ENCODE data around the gene TUBA1C.
"Not testable (repeated sequence)": the region's sequence is repeated elsewhere in the genome, so short reads cannot be mapped to it uniquely, and the experiment has no call there.

TUBA1C gene

DNA sequence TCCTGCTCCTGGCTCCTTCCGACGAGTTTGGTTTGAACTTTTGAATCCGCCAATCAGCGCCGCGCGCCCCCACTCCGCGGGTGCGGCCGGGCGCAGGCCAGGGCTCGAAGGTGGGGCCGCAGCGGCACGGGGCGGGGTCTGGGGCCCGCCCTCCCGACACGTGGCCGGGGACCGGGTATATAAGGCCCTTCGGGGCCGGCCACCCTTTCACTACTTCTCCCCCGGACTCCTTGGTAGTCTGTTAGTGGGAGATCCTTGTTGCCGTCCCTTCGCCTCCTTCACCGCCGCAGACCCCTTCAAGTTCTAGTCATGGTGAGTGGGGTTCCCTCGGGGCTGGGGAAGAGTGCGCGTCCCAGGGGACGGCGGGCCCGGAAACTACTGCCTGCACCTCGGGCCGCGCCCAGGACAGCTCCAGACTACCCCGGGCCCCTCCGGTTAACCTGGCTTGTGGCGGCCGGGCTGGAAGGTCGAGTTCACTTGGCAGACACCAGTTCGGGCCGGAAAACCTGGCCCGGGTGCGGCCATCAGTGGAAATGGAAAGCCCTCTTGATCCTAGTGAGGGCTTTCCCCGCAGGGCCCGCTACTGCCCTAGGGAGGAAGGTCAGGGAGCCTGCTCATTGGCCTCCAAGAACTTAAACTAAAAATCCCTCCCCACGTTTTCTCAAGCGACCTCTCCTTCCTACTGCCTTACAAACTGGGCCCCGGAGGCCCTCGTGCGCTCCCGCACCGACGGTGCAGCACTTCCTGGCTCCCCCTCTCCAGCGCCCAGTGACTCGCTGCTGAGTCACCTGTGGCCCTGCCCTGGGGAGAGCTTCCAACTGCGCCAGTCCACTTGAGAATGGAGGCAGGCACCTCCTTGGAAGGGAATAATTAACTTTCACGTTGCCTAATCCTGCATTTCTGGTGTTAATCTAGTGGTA, at the start of gene TUBA1C:
TUBA1C (plus strand) TSS at position 210 of the 920 bp plus-strand sequence; CDS start at position 310, 100 bp downstream.
- DNase-seq: peak; percentile 90 to 92

GRCh38 chr12:49219417-49220026, 45.4 kb upstream of the TUBA1C start:
- no peak for DNase-seq

DNA sequence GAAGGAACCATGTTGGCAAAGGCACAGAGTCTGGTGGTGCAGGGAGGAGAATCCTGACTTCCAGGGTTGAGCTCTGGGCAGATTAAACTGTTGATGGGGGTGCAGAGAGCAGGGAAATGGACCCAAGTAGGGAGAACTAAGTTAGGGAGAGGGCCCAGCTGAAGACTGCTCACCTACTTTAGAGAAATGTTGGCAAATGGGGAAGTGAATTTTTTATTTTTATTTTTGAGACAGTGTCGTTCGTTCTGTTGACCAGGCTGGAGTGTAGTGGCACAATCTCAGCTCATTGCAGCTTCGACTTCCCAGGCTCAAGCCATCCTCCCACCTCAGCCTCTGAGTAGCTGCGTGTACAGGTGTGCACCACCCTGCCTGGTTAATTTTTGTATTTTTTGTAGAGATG, 43.9 kb upstream of the TUBA1C start:
- DNase-seq: no peak

DNA sequence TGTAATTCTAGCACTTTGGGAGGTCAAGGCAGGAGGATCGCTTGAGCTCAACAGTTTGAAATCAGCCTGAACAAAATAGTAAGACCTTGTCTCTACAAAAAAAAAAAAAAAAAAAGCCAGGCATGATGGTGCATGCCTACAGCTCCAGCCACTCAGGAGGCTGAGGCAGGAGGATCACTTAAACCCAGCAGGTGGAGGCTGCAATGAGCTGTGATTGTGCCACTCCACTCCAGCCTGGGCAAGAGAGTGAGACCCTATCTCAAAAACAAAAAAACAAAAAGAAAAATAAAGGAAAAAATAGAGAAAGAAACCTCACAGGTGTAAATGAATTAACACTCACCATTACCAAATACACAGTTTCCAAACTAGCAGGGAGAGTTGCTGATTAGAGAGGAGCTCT, 41.8 kb upstream of the TUBA1C start:
- DNase-seq: no peak

DNA sequence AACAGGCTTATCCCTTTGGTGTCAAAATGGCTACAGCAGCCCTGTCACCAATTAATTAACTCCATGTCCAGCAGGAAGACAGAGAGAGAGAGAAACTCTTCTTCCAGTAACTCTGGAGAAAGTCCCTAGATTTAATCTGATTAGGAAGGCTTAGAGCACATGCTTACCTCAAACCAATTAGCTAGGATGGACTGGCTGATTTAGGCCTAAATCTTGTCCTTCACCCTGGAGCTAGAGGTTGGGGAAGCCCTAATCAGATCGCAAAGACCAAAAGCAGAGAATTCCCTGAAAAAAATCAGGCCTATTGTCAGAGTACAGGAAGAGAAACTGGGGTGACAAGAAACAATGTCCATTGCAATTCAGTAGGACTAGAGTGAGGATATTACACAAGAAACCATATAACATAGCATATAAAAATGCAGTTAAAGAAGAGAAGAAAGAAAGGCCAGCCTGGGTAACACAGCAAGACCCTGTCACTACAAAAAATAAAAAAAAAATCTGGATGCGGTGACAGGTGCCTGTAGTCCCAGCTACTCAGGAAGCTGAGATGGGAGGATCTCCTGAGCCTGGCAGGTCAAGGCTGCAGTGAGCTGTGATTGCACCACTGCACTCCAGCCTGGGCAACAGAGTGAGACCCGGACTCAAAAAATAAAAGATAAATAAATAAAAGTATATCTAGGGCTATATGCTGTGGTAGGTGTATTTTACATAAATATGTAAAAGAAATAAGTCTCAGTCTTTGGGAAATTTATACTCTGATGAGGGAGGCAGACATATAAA, 41.1 kb upstream of the TUBA1C start:
- no peak for DNase-seq

DNA sequence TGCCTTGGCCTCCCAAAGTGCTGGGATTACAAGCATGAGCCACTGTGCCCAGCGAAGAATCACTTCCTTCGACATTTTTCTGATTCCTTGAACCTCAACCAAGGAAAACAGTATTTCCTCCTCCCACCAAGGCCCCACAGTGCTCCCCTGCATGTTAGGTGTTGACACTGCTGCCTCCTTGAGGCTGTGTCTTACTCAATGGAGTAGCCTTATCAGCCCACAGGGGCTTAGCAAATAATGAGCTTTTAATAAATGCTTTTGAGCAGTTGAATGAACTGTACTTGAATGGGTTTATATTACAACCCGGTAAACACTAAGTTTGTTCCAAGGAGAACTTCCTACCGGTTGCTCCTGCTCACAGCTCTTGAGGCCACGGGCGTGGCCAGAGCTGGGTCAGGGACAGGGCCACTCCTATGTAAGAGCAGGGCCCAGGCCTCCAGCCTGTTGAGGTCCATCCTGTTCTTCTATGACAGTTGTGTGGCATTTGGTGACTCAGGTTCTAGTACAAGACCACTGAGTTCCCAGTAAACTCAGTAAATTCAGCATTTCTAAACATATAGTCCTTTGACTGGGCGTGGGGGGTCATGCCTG, 39.2 kb upstream of the TUBA1C start:
- DNase-seq: peak in 1 of 2 experiments; percentile 4

GRCh38 chr12:49227713-49228112, 37.2 kb upstream of the TUBA1C start:
- no peak for DNase-seq

GRCh38 chr12:49228653-49229052, 36.2 kb upstream of the TUBA1C start:
- DNase-seq: no peak

- DNase-seq: no peak
Measured at GRCh38 chr12:49230176-49230804, 34.6 kb upstream of the TUBA1C start.

GRCh38 chr12:49230805-49231194, 34.1 kb upstream of the TUBA1C start:
- peak; percentile 73 to 80 for DNase-seq

GRCh38 chr12:49231878-49232655, 32.8 kb upstream of the TUBA1C start:
- no peak for DNase-seq

DNA sequence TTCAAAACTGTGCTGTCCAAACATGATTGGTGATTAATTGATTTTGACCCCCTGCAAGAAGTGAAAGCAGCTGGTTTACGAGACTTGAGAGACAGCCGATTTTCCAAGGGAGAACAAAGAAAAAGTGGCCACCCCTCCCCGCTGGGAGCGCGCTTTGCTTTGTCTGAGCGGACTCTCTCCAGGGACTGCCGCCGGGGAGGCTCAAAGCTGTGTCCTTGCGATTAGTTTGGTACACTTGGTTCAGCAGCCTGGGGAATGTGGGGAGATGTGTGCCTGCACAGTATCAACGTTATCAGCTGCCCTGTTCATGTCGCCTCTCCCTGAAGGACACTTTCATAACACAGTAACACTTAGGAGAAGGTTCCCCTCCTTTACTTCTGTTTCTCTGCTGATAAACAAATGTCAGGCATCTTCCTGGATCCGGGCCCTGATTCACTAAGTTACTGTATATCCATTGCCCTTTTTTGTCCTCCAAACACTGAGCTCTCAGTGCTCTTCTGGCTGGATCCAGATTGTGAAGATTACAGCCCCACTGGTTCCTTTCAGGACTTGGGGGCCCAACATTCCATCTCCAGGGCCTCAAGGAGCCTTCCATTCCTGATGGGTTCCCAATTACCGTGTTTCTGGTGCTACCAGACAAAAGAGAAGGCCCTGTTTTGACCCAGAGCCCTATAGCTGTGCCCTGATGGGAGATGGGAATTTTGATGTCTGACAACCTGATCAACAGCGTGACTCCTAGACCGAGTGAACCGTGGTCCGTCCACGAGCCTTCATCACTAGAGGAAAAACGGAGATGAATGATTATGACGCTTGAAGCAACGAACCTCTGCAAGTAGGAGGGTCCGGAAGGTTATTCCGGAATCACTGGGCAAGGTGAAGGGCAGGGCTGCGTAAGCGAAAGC, 31.7 kb upstream of the TUBA1C start:
- no peak for DNase-seq

- DNase-seq: peak; percentile 98
Measured at GRCh38 chr12:49233842-49234526, 30.9 kb upstream of the TUBA1C start.

- no peak for DNase-seq
Measured at GRCh38 chr12:49236423-49236822, 28.5 kb upstream of the TUBA1C start.

DNA sequence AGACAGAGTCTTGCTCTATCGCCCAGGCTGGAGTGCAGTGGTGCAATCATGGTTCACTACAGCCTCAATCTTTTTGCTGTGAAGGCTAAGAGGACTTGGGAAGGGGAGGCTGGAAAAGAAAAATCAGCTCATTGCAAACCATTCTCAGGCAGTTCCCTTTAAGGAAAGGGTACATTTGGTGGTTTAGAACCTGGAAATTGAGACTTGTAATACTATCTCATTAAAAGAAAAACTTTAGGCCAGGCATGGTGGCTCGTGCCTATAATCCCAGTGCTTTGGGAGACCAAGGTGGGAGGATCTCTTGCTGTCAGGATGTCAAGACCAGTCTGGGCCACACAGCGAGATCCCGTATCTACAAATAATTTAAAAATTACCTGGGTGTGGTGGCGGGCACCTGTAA, 21.3 kb upstream of the TUBA1C start:
- no peak for DNase-seq

DNA sequence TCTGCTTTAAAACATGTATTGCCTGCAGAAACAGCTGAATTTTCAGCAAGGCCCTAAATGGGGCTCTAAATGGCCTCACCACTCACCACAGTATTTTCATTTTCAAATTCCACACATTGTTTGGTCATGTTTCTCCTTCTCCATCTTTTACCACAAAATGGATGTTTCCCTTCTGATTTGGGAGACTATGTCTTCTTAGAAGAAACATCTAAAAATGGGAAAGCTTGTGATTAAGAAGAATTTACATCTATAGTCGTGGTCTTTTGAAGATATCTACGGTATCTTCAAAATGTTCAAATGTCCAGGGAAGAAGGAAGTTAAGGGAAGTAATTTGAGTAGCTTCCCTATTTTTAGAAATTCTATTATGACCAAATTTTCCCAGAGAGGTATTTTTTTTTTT, 20.7 kb upstream of the TUBA1C start:
- DNase-seq: peak in 1 of 2 experiments; percentile 5

DNA sequence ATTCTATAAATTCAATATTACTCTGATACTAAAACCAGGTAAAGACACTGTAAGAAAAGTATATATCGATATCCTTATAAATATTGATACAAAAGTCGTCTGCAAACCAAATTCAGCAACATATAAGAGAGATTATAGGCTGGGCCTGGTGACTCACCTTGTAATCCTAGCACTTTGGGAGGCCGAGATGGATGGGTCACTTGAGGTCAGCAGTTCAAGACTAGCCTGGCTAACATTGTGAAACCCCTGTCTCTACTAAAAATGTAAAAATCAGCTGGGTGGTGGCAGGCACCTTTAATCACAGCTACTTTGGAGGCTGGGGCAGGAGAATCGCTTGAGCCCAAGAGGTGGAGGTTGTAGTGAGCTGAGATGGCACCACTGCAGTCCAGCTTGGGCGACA, 13.5 kb upstream of the TUBA1C start:
- DNase-seq: no peak

GRCh38 chr12:49253033-49253623, 11.8 kb upstream of the TUBA1C start:
- no peak for DNase-seq

DNA sequence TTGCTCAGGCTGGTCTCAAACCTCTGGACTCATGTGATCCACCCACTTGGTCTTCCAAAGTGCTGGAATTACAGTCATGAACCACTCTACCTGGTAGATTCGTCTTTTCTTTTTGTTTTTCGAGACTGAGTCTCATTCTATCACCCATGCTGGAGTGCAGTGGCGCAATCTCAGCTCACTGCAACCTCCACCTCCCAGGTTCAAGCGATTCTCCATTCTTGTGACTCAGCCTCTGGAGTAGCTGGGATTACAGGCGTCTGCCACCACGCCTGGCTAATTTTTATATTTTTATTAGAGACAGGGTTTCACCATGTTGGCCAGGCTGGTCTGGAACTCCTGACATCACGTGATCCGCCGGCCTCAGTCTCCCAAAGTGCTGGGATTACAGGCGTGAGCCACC, 9.4 kb upstream of the TUBA1C start:
- not testable (repeated sequence) for DNase-seq

Measured in AML-193 (cell line).